T-helper 1 cell treated with Interleukin-12 subunit alpha and Interleukin-12 subunit beta and Interleukin-4 antibody, amounts not matched to agents 30 ng/mL and 1 ng/mL, for 36 hours (primary cell): ENCODE results near the gene PIGP. TPM values are rescaled to one million over a fixed set of nuclear protein-coding genes. Genes with fewer than 3 reads are reported as not detected.
"Not testable (repeated sequence)": the region's sequence is repeated elsewhere in the genome, so short reads cannot be mapped to it uniquely, and the experiment has no call there.

ENCODE experiments used
- intact Hi-C: fragments of 100-400 bp; cut with micrococcal nuclease; formaldehyde crosslinking; loops from one replicate; pipeline ENCODE4 v1.15.1; 2024
- total RNA-seq: library from RNA; stranded (reverse); gene quantifications from 2 replicates; pipeline ENCODE4 v1.2.3, GENCODE V29; 2022

The PIGP gene
- total RNA-seq, 1 donor from 2014 or later, result 14.5 TPM

GRCh38 chr21:37076087-37076850 lies 3.4 kb upstream of the PIGP start:
- intact Hi-C loops, result loop anchor here (10.0 kb wide), 3 partner anchors 359 to 1689 kb away; no protein-coding TSS in a partner anchor

DNA sequence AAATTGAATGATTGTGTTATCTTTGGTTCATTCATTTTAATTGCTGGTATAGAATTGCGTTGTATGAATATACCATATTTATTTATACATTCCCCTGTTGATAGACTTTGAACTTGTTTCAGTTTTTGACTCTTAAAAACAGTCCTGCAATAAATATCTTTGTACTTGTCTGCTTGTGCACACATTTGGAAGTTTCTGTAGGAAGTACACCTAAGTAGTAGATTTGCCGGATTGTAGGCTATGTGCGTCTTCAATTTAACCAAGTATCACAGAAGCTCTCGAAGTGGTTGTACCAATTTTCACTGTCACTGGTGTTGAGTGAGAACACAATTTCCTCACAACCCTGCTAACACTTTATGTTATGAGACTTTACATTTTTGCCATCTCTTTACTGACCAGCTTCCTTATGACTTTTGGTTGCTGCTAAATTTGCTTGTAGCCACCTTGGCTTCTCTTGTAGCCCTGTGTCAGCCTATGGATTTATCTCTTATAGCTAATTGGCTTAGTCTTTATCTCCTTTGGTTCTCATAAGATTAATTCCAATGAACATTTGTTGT lies 2.4 kb upstream of the PIGP start:
- intact Hi-C loops, result loop anchor here (10.0 kb wide), 3 partner anchors 360 to 1690 kb away; no protein-coding TSS in a partner anchor

DNA sequence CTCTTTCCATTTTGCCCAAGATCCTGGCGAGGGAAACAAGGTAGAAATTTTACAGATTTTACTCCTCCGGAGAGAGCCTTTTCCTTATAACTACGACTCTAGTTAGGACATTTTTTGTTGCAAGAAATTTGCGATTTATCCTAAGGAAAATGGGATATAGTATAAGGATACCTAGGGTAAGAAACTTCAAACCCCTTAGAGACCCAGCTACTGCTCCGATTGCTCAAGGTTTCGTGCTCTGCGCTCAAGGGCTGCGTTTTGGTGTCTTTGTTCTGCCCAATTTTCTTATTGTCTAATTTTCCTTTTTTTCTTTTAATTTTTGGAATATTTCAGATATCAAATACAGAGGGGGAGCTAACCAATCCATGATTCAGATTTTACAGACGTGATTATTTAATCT lies 1.7 kb upstream of the PIGP start:
- intact Hi-C loops, result loop anchor here (10.0 kb wide), 3 partner anchors 360 to 1690 kb away; no protein-coding TSS in a partner anchor

- intact Hi-C loops, result loop anchor here (10.0 kb wide), 3 partner anchors 361 to 1691 kb away; no protein-coding TSS in a partner anchor
These were observed 1.3 kb upstream of the PIGP start for GRCh38 chr21:37074197-37074510.

GRCh38 chr21:37073417-37074196 lies 736 bp upstream of the PIGP start:
- intact Hi-C loops, result loop anchor here (1.0 to 10.0 kb wide), 10 partner anchors 67 to 1691 kb away; partner anchors contain the start of genes DOP1B, DYRK1A, HLCS and RIPPLY3

GRCh38 chr21:37072274-37072987 lies 440 bp downstream of the PIGP start:
- intact Hi-C loops, result loop anchor here (1.0 to 10.0 kb wide), 7 partner anchors 66 to 1692 kb away; partner anchors contain the start of genes DOP1B and RIPPLY3

- intact Hi-C loops, result loop anchor here (1.0 to 10.0 kb wide), 7 partner anchors 65 to 1693 kb away; partner anchors contain the start of genes DOP1B and RIPPLY3
These were observed 1.2 kb downstream of the PIGP start for GRCh38 chr21:37071561-37072273.

- intact Hi-C loops, result no loop called here
These were observed 7.2 kb downstream of the PIGP start for GRCh38 chr21:37065561-37066177.

GRCh38 chr21:37064841-37065240 lies 8.0 kb downstream of the PIGP start:
- intact Hi-C loops, result no loop called here

GRCh38 chr21:37063433-37063832 lies 9.4 kb downstream of the PIGP start:
- intact Hi-C loops, result no loop called here

DNA sequence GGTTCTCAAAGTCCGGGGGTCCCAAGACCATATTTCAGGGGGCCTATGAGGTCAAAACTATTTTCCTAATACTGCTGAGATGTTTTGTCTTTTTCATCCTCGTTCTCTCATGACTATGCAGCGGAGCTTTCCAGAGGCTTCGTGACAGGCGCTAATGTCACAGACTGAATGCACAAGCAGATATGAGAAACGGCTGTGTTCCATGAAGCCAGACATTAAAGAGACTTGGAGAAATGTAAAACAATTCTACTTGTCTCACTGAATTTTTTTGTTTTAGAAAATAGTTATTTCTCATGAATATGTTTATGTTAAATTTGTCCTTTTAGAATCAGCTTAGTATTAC lies 10.3 kb downstream of the PIGP start:
- intact Hi-C loops, result no loop called here

DNA sequence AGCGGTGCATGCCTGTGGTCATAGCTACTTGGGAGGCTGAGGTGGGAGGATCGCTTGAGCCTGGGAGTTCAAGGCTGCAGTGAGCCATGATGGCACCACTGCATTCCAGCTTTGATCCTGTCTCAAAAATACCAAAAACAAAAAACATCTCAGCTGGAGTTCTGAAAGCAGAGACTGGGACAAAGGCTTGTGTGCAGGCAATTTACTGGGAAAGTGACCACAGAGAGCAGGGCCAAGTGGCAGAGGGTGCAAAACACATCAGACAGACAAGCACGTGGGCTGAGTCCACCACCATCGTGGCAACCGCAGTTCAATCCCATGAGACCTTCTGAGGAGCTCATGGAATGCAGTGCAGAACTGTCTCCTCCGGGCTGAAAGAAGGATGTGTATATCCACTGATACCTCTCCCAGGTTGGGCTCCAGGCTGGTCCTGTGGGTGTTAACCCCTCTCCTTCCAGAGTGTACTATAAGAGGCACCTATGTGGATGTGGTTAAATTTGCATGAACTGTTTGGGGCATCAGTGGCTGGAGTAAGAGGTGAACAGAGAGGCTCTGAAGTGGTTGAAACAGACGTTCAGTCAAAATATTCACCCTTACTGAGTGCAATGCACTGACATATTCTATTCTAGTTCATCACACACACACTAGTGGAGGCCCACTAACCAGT lies 10.8 kb downstream of the PIGP start:
- intact Hi-C loops, result no loop called here

- intact Hi-C loops, result no loop called here
These were observed 12.6 kb downstream of the PIGP start for GRCh38 chr21:37060296-37060695.

- intact Hi-C loops, result no loop called here
These were observed 13.7 kb downstream of the PIGP start for GRCh38 chr21:37059181-37059580.

DNA sequence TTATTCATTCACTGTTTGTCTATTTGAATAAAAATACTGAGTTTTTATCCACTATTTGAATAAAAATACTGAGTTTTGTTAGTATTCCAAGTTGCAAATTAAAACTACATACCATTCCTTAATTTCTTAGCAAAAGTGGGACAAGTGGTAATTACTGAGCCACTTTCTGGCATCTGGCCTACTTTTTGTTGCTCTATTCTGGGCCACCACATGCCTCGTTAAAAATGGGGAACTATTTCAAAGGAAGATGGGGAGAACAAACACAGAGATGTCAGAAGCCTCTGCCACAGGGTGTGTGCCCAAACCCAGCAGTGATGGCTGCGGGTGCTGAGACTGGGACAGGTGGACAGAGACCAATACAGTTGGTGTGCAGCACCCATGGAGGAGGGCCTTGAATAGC lies 14.6 kb downstream of the PIGP start:
- intact Hi-C loops, result no loop called here

DNA sequence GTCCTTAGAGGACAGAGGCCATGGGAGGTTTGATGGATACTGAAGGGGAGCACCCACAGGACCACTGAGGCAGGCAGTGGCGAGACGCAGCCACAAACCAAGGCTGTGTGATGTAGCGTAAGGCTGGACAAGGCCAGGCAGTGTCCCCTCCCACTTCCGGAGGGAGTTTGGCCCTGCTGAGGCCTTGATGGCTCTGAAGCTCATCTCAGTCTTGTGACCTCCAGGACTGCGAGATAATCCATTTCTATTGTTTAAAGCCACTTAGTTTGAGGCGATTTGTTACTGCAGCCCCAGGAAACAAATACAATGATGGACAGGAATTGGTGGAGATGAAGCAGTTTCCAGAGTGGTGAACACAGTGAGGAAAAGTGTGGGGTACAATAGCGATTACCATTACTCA lies 15.3 kb downstream of the PIGP start:
- intact Hi-C loops, result no loop called here

DNA sequence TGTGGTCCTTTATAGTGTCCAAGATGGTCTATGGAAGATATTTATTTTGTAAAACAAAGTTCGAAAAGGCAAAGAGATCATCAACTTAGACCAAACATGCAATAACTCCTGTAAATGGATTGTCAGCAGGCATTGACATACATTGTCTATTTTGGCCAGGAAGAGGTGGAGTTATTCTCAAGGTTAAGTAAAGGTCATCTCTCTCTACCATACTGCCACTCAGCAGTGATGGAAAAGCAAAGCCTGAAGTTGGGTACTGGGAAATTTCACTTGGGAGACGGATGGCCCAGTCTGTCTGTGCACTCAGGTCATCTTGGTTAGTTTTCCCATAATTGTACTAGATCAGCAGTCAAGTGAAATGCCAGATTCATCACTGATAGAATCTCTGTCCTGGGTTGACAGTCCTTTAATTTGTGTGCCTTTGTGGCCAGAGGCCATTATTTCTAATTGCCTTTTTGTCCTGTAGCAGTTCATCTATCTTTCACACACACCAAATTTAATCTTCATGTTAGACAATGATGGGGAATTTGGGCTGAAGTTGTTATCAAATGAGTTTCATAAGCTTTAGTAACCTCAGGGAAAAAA lies 17.5 kb downstream of the PIGP start:
- intact Hi-C loops, result no loop called here

DNA sequence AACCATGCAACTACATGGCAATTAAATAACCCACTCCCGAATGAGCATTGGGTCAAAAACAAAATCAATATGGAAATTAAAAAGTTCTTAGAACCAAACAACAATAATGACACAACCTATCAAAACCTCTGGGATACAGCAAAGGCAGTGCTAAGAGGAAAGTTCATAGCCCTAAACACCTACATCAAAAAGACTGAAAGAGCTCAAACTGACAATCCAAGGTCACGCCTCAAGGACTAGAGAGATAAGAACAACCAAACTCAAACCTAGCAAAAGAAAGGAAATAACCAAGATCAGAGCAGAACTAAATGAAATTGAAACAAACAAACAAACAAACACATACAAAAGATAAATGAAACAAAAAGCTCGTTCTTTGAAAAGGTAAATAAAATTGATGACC lies 23.1 kb downstream of the PIGP start:
- intact Hi-C loops, result not testable (repeated sequence)

DNA sequence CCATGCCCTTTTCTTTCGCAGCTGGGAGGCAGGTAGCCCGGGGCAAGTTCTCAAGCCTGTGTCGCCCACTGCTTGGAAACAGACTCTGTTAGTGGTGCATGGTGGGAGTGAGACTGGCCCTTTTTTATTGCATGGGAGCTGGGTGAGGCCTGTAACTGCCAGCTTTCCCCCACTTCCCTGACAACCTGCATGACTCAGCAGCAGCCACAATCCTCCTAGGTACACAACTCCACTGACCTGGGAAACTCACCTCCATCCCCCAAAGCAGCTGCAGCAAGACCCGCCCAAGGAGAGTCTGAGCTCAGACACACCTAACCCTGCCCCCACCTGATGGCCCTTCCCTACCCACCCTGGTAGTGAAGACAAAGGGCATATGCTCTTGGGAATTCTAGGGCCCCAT lies 25.8 kb downstream of the PIGP start:
- intact Hi-C loops, result no loop called here
